Measurements from ENCODE around the gene MYL12A.

GRCh38 chr18:3219631-3220335, 27.8 kb upstream of the MYL12A start, which contains the start of gene MYOM1:
- TF ChIP-seq ZBTB8A (CRISPR knock-in tag; IDR thresholded peaks at IDR 0.05; ENCODE audit: borderline replicate concordance, low read depth) (no peak), POLR2AphosphoS5 (IDR thresholded peaks at IDR 0.05; ENCODE audit: low read depth, low read length) (no peak), PHF8 (CRISPR knock-in tag; IDR thresholded peaks at IDR 0.05) (no peak), ZNF24 (IDR thresholded peaks at IDR 0.05) (no peak), SOX6 (IDR thresholded peaks at IDR 0.05) (no peak), SOX6 (CRISPR knock-in tag; IDR thresholded peaks at IDR 0.05) (no peak), TCF12 (IDR thresholded peaks at IDR 0.05) (no peak), TCF12 (CRISPR knock-in tag; IDR thresholded peaks at IDR 0.05) (no peak), ZNF253 (CRISPR knock-in tag; IDR thresholded peaks at IDR 0.05; ENCODE audit: borderline replicate concordance) (no peak), ELF4 (CRISPR knock-in tag; IDR thresholded peaks at IDR 0.05; ENCODE audit: borderline replicate concordance) (no peak)
